Osteoblast (primary cell): ENCODE measurements around the gene RFC2. TPM values are rescaled to one million over a fixed set of nuclear protein-coding genes. Genes with fewer than 3 reads are reported as not detected.
A peak's percentile ranks its signal among the peaks of the same experiment; 100 is the strongest.

Experiments used
- DNase-seq: peaks from one replicate; pipeline ENCODE4 v3.0.0; 2011; ENCODE audit warnings: low spot score, mixed read lengths; ENCODE audit not compliant: insufficient read length; ENCODE audit errors: missing footprints
- H2AFZ ChIP-seq: 2 replicates; pipeline ENCODE4 v1.6.0; 2011; ENCODE audit warnings: mild to moderate bottlenecking, low read length
- H3K27ac ChIP-seq: 2 replicates; pipeline ENCODE4 v1.5.1; 2011; ENCODE audit warnings: mild to moderate bottlenecking, low read depth, low read length, moderate library complexity
- H3K27me3 ChIP-seq: 2 replicates; pipeline ENCODE4 v1.6.0; 2012; ENCODE audit warnings: mild to moderate bottlenecking, control low read depth, inconsistent platforms, low read length, moderate library complexity; ENCODE audit not compliant: insufficient read depth
- H3K36me3 ChIP-seq: 2 replicates; pipeline ENCODE4 v1.5.1; 2011; ENCODE audit warnings: mild to moderate bottlenecking, low read length, control low read depth, moderate library complexity; ENCODE audit not compliant: insufficient read depth
- H3K4me1 ChIP-seq: 2 replicates; pipeline ENCODE4 v1.5.1; 2011; ENCODE audit warnings: mild to moderate bottlenecking, low read length, control low read depth, moderate library complexity; ENCODE audit not compliant: insufficient read depth
- H3K4me2 ChIP-seq: 2 replicates; pipeline ENCODE4 v1.6.0; 2011; ENCODE audit warnings: mild to moderate bottlenecking, low read length; ENCODE audit not compliant: insufficient read depth
- H3K4me3 ChIP-seq: fragments of 200-600 bp; sonication (generic); 3 replicates; pipeline ENCODE4 v1.5.1; 2012; ENCODE audit warnings: mild to moderate bottlenecking, low read length, inconsistent platforms; ENCODE audit not compliant: insufficient read depth
- H3K79me2 ChIP-seq: 2 replicates; pipeline ENCODE4 v1.6.0; 2012; ENCODE audit warnings: mild to moderate bottlenecking, low read length, control low read depth, inconsistent platforms; ENCODE audit not compliant: insufficient read depth
- H3K9me3 ChIP-seq: 2 replicates; pipeline ENCODE4 v1.5.1; 2011; ENCODE audit warnings: low read depth, low read length, control low read depth
- H4K20me1 ChIP-seq: 2 replicates; pipeline ENCODE4 v1.6.0; 2012; ENCODE audit warnings: mild to moderate bottlenecking, low read length, control low read depth; ENCODE audit not compliant: insufficient read depth
- total RNA-seq: library from RNA; depleted of rRNA; stranded (reverse); fragments of >200 nt; gene quantifications from 2 replicates; pipeline ENCODE4 v1.2.3, GENCODE V29; 2012
- TF ChIP-seq, protein P1 (sequence below): IDR thresholded peaks from 2 replicates; pipeline ENCODE4 v1.5.1; 2011; ENCODE audit warnings: mild to moderate bottlenecking, low read depth, low read length, moderate library complexity; ENCODE audit errors: extremely low read depth

The RFC2 gene
- total RNA-seq, 1 donor, result 12.3 TPM

DNA sequence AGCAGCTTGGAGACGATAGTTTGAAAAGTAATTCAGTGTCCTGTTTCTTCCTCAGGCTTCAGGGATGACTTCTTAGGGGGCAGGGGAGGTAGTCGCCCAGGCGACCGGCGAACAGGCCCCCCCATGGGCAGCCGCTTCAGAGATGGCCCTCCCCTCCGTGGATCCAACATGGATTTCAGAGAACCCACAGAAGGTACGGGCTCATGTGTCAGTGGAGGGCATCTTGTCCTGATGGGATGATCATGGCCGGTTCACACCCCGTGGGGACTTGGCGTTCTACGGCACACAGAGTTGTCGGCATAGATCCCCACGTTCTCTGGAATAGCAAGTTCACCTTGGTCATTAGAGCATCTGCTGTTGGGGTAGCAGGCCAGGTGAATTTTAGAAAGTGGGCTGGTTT, 59.5 kb downstream of the RFC2 start:
- Histone ChIP-seq H3K27me3 (no peaks in the 10 kb centered on the region), H3K36me3 (peaks cover 71% of the 10 kb centered on the region), H3K9me3 (no peaks in the 10 kb centered on the region), H3K79me2 (peaks cover 47% of the 10 kb centered on the region), H3K27ac (peak overlapping the region; percentile 48), H3K4me3 (no peak overlapping the region), H4K20me1 (peaks cover 21% of the 10 kb centered on the region), H3K4me1 (peaks cover 9% of the 10 kb centered on the region), H2AFZ (no peak overlapping the region), H3K4me2 (no peak overlapping the region)
- TF ChIP-seq, protein P1, sequence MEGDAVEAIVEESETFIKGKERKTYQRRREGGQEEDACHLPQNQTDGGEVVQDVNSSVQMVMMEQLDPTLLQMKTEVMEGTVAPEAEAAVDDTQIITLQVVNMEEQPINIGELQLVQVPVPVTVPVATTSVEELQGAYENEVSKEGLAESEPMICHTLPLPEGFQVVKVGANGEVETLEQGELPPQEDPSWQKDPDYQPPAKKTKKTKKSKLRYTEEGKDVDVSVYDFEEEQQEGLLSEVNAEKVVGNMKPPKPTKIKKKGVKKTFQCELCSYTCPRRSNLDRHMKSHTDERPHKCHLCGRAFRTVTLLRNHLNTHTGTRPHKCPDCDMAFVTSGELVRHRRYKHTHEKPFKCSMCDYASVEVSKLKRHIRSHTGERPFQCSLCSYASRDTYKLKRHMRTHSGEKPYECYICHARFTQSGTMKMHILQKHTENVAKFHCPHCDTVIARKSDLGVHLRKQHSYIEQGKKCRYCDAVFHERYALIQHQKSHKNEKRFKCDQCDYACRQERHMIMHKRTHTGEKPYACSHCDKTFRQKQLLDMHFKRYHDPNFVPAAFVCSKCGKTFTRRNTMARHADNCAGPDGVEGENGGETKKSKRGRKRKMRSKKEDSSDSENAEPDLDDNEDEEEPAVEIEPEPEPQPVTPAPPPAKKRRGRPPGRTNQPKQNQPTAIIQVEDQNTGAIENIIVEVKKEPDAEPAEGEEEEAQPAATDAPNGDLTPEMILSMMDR, result no peak
- no peak for DNase-seq

DNA sequence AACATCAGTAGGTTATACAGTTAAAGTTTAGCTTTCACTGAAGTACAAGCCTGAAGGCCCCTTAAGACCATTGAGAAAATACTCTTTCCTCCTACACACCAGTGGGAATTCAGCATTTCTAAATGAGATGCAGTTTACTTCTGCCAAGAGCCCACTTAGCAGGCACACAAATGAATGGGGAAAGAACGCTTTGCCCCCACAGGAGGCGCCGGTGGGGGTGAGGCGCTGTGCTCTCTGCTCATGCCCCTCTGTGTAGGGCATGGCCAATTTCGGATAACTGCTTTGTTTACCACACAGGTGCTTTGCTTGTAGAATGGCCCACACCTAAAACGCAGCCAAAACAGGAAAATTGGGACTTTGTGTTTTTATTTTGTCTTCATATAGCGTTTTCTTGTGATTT, 60.3 kb downstream of the RFC2 start:
- H3K27ac ChIP-seq, result no peak overlapping the region
- H3K79me2 ChIP-seq, result peaks cover 54% of the 10 kb centered on the region
- no peak for DNase-seq
- H3K4me3 ChIP-seq, result no peak overlapping the region
- no peak overlapping the region for H3K4me2 ChIP-seq
- TF ChIP-seq, protein P1, result no peak
- no peaks in the 10 kb centered on the region for H3K9me3 ChIP-seq
- peaks cover 5% of the 10 kb centered on the region for H3K4me1 ChIP-seq
- H3K36me3 ChIP-seq, result peaks cover 79% of the 10 kb centered on the region
- H3K27me3 ChIP-seq, result no peaks in the 10 kb centered on the region
- H2AFZ ChIP-seq, result no peak overlapping the region
- peaks cover 28% of the 10 kb centered on the region for H4K20me1 ChIP-seq

DNA sequence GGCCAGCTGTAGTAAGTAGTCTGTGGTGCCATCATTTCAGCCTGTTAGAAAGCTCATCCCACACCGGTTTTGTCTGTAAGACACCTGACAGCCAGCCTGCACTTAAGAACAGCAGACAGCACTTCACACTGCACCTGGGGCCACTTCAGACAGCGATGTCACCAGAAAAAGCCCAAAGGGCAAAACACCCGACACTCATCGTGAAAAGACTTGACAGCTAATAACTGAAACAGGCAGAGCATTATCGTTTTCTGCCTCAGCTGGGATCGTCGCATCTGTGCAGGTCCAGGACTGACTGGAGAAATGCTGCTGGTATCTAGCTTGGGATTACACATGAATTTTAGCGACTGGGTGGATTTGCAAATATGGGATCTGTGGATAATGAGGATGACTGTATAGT, 61.1 kb downstream of the RFC2 start:
- no peak for DNase-seq
- TF ChIP-seq, protein P1, result no peak
- peaks cover 9% of the 10 kb centered on the region for H3K4me1 ChIP-seq
- H3K27ac ChIP-seq, result no peak overlapping the region
- H3K4me3 ChIP-seq, result no peak overlapping the region
- H4K20me1 ChIP-seq, result peaks cover 37% of the 10 kb centered on the region
- no peaks in the 10 kb centered on the region for H3K27me3 ChIP-seq
- H3K4me2 ChIP-seq, result no peak overlapping the region
- peaks cover 63% of the 10 kb centered on the region for H3K79me2 ChIP-seq
- no peaks in the 10 kb centered on the region for H3K9me3 ChIP-seq
- peaks cover 79% of the 10 kb centered on the region for H3K36me3 ChIP-seq
- no peak overlapping the region for H2AFZ ChIP-seq

DNA sequence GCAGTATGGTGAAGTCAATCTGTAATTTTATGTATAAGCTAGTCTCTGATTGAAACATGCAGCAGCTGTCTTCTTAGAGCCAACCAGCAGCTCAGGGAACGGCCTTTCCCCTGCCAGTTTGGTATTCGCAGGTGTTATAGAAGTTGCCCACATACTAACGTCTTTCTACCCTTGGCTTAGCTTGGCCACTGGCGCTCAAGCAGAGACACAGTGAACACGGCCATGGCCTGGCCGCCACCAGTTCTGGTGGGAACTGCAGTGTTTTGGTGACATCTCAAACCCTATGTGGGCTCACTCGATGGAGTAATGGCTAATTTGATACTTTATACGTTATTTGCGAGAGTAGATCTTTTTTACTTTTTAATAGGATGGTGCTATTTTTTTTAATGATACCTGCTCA, 63.0 kb downstream of the RFC2 start:
- H3K9me3 ChIP-seq, result no peaks in the 10 kb centered on the region
- H3K79me2 ChIP-seq, result peaks cover 81% of the 10 kb centered on the region
- H4K20me1 ChIP-seq, result peaks cover 54% of the 10 kb centered on the region

More for the DNA sequence above, 63.0 kb downstream of the RFC2 start:
- Histone ChIP-seq H3K36me3 (peaks cover 74% of the 10 kb centered on the region), H2AFZ (no peak overlapping the region), H3K27ac (no peak overlapping the region), H3K27me3 (no peaks in the 10 kb centered on the region), H3K4me2 (no peak overlapping the region), H3K4me3 (no peak overlapping the region), H3K4me1 (peaks cover 19% of the 10 kb centered on the region)
- TF ChIP-seq, protein P1, result no peak
- no peak for DNase-seq
